ENCODE data around the gene DNAJB11. TPM values are rescaled to one million over a fixed set of nuclear protein-coding genes. Genes with fewer than 3 reads are reported as not detected.

The DNAJB11 gene
- total and polyA plus RNA-seq, 2 donors (not counting 1 experiment from before 2014, with no cell fraction given), result 17.9 to 27.7 TPM

DNA sequence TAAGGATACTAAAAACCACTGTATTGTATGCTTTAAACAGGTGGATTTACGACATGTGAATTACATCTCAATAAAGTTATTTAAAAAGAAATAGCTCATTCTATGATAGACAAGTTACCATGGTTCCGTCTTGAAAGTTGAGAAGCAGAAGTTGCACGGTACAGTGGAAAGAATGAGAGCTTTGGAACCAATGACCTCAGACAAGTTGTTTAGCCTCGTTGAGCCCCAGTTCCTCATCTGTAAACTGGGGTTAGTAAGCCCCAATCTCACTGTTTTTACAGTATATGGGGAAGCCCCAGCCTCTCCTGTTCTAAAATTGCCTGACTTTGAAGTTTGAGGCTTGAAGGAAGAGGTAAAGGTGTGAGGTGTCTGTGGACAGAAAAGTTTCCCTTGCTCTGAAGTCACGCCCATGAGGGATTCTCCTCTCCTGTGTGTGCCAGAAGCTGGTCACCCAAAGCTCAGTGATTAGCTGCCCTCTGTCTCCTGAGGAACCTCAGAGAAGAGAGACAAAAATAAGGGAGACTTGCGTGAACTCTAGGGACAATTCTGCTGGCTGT lies 36.3 kb upstream of the DNAJB11 start:
- peak overlapping the region; percentile 94 for H3K27ac Mint-ChIP-seq
- no peaks in the 10 kb centered on the region for H3K9me3 Mint-ChIP-seq (ENCODE audit: insufficient read depth)
- ATAC-seq (ENCODE audit: low read depth) (peak; percentile 80), DNase-seq (peak; percentile 92)
- peak overlapping the region; percentile 72 for H3K4me2 ChIP-seq (replicated peaks; ENCODE audit: low read depth, low read length, poor library complexity, severe bottlenecking)
- H3K27me3 Mint-ChIP-seq, result no peaks in the 10 kb centered on the region
- no peak for TF ChIP-seq CTCF (IDR thresholded peaks at IDR 0.05)
- WGBS (ENCODE audit: insufficient coverage), result 13% methylated on average over 4 of the region's 6 CpGs
- H3K79me2 ChIP-seq (ENCODE audit: control insufficient read depth, insufficient read depth, low read length), result no peaks in the 10 kb centered on the region
- ChIA-PET CTCF (interaction anchor here (0.7 to 13.9 kb wide), 17 partner anchors 8 to 556 kb away, joined by 3 to 559 read pairs (median 3); partner anchors contain the start of gene DNAJB11), POLR2A (interaction anchor here (1.0 to 2.0 kb wide), 6 partner anchors 8 to 596 kb away, joined by 3 to 8 read pairs (median 4); partner anchors contain the start of genes EIF4A2, TBCCD1 and TRA2B)
- peak overlapping the region in 1 of 5 experiments; percentile 18 for H3K4me3 ChIP-seq (ENCODE audit: control extremely low read depth in 1 of 5, extremely low read depth in 1 of 5, insufficient read depth in 1 of 5, low read depth in 2 of 5, low read length in 4 of 5)
- no peaks in the 10 kb centered on the region for H4K20me1 ChIP-seq (ENCODE audit: control insufficient read depth, insufficient read depth, low read length, poor library complexity, severe bottlenecking)
- intact Hi-C loops (cut with micrococcal nuclease), result loop anchor here (1.0 to 5.0 kb wide), 7 partner anchors 15 to 596 kb away; partner anchors contain the start of genes DGKG, DNAJB11, ETV5 and TRA2B
- H3K4me1 Mint-ChIP-seq, result peaks cover 69% of the 10 kb centered on the region
- no peak overlapping the region for H2AFZ ChIP-seq (ENCODE audit: insufficient read depth, low read depth, low read length, poor library complexity, severe bottlenecking)
- H3K4me1 ChIP-seq (ENCODE audit: control insufficient read depth in 2 of 2, insufficient read depth in 2 of 2, low read length in 2 of 2), result peaks cover 57 to 66% of the 10 kb centered on the region in 2 donors
- H3K9me3 ChIP-seq (ENCODE audit: control extremely low read depth in 1 of 3, control insufficient read depth in 2 of 3, insufficient read depth in 1 of 3, low read length in 2 of 3), result no peaks in the 10 kb centered on the region
- peak overlapping the region; percentile 88 for H3K4me3 Mint-ChIP-seq
- peaks cover 0 to 11% (median 5%) of the 10 kb centered on the region in 4 experiments for H3K27me3 ChIP-seq (replicated peaks in 1 of 4; ENCODE audit: control extremely low read depth in 1 of 4, control insufficient read depth in 3 of 4, insufficient read depth in 4 of 4, low read length in 3 of 4)
- H3K9ac ChIP-seq (ENCODE audit: low read length), result peak overlapping the region; percentile 35
- H3K36me3 ChIP-seq (replicated peaks in 1 of 2; ENCODE audit: control extremely low read depth in 1 of 2, control insufficient read depth in 1 of 2, extremely low read depth in 1 of 2, insufficient read depth in 2 of 2, low read length in 1 of 2), result peaks cover 0 to 6% of the 10 kb centered on the region in 2 experiments
- H3K27ac ChIP-seq (ENCODE audit: low read length in 2 of 2), result peak overlapping the region; percentile 82 to 87

DNA sequence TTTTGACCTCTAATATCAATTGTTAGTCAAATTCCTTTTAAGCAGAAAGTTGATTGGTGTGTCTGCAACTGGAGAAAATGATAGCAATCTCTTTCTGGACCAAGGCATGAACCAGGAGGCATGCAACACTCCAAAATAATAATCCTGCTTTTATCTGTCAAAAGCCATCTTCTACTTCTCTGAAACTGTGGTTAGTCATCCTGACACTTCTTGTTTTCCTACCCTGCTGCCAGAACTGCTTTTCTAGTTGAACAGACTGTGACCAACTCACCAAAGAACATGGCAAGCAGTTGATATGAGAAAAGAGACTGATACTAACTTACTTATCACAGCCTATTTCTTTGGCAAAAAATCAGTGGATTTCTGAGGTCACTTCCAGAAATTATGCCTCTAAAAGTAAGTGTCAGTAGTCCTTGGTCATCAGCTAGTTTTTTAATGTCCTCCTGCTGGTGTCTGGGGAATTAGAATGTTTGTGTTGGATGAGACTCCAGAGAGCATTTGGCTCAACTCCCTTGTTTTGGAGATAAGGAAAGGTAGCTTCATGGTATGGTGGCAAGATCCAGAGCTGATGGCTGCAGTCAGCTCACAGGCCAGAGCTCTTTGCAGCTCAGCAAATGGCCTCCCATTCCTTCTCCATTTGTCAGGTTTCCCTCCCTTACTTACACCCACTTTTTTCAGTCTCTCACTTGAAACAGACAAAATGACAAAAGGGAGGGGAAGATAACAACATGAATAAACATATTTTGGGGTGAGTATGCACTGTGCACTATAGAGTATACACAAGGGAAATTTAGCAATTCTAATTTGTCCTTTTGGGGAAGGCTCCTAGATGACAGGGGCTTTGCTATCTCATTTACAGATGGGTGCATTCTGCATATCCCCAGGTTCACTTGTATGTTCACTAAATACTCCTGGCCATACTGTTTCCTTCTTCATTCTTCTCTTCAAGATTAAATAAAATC lies 33.4 kb upstream of the DNAJB11 start:
- H3K9me3 ChIP-seq (ENCODE audit: control extremely low read depth in 1 of 3, control insufficient read depth in 2 of 3, insufficient read depth in 1 of 3, low read length in 2 of 3), result no peaks in the 10 kb centered on the region
- H2AFZ ChIP-seq (ENCODE audit: insufficient read depth, low read depth, low read length, poor library complexity, severe bottlenecking), result no peak overlapping the region
- DNase-seq (no peak), ATAC-seq (ENCODE audit: low read depth) (no peak)
- H4K20me1 ChIP-seq (ENCODE audit: control insufficient read depth, insufficient read depth, low read length, poor library complexity, severe bottlenecking), result no peaks in the 10 kb centered on the region
- no peak for TF ChIP-seq CTCF (IDR thresholded peaks at IDR 0.05)
- no peak for TF ChIP-seq EZH2 (IDR thresholded peaks at IDR 0.05; ENCODE audit: borderline replicate concordance, insufficient read depth, low read depth, low read length, poor library complexity, severe bottlenecking)
- H3K79me2 ChIP-seq (ENCODE audit: control insufficient read depth, insufficient read depth, low read length), result no peaks in the 10 kb centered on the region
- H3K27ac ChIP-seq (ENCODE audit: low read length in 2 of 2), result no peak overlapping the region
- peaks cover 0 to 6% of the 10 kb centered on the region in 2 experiments for H3K36me3 ChIP-seq (replicated peaks in 1 of 2; ENCODE audit: control extremely low read depth in 1 of 2, control insufficient read depth in 1 of 2, extremely low read depth in 1 of 2, insufficient read depth in 2 of 2, low read length in 1 of 2)
- H3K4me2 ChIP-seq (replicated peaks; ENCODE audit: low read depth, low read length, poor library complexity, severe bottlenecking), result no peak overlapping the region
- Mint-ChIP-seq H3K4me3 (no peak overlapping the region), H3K27me3 (no peaks in the 10 kb centered on the region), H3K4me1 (peaks cover 56% of the 10 kb centered on the region), H3K9me3 (ENCODE audit: insufficient read depth) (no peaks in the 10 kb centered on the region), H3K27ac (peak overlapping the region; percentile 42)
- no peak overlapping the region for H3K4me3 ChIP-seq (ENCODE audit: control extremely low read depth in 1 of 5, extremely low read depth in 1 of 5, insufficient read depth in 1 of 5, low read depth in 2 of 5, low read length in 4 of 5)
- POLR2A ChIA-PET, result no interaction called here
- H3K27me3 ChIP-seq (replicated peaks in 1 of 4; ENCODE audit: control extremely low read depth in 1 of 4, control insufficient read depth in 3 of 4, insufficient read depth in 4 of 4, low read length in 3 of 4), result peaks cover 0 to 11% (median 5%) of the 10 kb centered on the region in 4 experiments
- no peak overlapping the region for H3K9ac ChIP-seq (ENCODE audit: low read length)
- intact Hi-C loops (cut with micrococcal nuclease), result no loop called here
- CTCF ChIA-PET, result interaction anchor here (1.1 to 13.9 kb wide), 10 partner anchors 19 to 559 kb away, joined by 3 to 559 read pairs (median 16); no protein-coding TSS in a partner anchor
- H3K4me1 ChIP-seq (ENCODE audit: control insufficient read depth in 2 of 2, insufficient read depth in 2 of 2, low read length in 2 of 2), result peaks cover 38 to 48% of the 10 kb centered on the region in 2 donors

All from B cell (primary cell).